ENCODE measurements around the gene TBRG1. TPM values are rescaled to one million over a fixed set of nuclear protein-coding genes. Genes with fewer than 3 reads are reported as not detected.

The TBRG1 gene
- total and polyA plus RNA-seq, 2 experiments from 2014 or later, result 24.8 to 56.6 TPM

DNA sequence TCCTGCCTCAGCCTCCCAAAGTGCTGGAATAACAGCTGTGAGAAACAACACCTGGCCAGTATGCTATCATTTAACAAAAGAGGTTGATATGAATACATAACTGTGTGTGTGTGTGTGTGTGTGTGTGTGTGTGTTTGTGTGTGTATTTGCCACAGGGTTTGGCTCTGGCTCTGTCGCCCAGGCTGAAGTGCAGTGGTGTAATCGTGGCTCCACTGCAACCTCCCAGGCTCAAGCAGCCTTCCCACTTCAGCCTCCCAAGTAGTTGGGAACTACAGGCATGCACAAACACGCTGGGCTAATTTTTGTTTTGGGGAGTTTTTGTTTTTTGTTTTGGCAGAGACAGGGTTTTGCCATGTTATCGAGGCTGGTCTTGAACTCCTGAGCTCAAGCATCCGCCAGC lies 55.8 kb downstream of the TBRG1 start (continued):
- TF ChIP-seq, protein P1, sequence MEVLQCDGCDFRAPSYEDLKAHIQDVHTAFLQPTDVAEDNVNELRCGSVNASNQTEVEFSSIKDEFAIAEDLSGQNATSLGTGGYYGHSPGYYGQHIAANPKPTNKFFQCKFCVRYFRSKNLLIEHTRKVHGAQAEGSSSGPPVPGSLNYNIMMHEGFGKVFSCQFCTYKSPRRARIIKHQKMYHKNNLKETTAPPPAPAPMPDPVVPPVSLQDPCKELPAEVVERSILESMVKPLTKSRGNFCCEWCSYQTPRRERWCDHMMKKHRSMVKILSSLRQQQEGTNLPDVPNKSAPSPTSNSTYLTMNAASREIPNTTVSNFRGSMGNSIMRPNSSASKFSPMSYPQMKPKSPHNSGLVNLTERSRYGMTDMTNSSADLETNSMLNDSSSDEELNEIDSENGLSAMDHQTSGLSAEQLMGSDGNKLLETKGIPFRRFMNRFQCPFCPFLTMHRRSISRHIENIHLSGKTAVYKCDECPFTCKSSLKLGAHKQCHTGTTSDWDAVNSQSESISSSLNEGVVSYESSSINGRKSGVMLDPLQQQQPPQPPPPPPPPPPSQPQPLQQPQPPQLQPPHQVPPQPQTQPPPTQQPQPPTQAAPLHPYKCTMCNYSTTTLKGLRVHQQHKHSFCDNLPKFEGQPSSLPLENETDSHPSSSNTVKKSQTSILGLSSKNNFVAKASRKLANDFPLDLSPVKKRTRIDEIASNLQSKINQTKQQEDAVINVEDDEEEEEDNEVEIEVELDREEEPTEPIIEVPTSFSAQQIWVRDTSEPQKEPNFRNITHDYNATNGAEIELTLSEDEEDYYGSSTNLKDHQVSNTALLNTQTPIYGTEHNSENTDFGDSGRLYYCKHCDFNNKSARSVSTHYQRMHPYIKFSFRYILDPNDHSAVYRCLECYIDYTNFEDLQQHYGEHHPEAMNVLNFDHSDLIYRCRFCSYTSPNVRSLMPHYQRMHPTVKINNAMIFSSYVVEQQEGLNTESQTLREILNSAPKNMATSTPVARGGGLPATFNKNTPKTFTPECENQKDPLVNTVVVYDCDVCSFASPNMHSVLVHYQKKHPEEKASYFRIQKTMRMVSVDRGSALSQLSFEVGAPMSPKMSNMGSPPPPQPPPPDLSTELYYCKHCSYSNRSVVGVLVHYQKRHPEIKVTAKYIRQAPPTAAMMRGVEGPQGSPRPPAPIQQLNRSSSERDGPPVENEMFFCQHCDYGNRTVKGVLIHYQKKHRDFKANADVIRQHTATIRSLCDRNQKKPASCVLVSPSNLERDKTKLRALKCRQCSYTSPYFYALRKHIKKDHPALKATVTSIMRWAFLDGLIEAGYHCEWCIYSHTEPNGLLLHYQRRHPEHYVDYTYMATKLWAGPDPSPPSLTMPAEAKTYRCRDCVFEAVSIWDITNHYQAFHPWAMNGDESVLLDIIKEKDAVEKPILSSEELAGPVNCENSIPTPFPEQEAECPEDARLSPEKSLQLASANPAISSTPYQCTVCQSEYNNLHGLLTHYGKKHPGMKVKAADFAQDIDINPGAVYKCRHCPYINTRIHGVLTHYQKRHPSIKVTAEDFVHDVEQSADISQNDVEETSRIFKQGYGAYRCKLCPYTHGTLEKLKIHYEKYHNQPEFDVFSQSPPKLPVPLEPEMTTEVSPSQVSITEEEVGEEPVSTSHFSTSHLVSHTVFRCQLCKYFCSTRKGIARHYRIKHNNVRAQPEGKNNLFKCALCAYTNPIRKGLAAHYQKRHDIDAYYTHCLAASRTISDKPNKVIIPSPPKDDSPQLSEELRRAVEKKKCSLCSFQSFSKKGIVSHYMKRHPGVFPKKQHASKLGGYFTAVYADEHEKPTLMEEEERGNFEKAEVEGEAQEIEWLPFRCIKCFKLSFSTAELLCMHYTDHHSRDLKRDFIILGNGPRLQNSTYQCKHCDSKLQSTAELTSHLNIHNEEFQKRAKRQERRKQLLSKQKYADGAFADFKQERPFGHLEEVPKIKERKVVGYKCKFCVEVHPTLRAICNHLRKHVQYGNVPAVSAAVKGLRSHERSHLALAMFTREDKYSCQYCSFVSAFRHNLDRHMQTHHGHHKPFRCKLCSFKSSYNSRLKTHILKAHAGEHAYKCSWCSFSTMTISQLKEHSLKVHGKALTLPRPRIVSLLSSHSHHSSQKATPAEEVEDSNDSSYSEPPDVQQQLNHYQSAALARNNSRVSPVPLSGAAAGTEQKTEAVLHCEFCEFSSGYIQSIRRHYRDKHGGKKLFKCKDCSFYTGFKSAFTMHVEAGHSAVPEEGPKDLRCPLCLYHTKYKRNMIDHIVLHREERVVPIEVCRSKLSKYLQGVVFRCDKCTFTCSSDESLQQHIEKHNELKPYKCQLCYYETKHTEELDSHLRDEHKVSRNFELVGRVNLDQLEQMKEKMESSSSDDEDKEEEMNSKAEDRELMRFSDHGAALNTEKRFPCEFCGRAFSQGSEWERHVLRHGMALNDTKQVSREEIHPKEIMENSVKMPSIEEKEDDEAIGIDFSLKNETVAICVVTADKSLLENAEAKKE (CRISPR knock-in tag; IDR thresholded peaks at IDR 0.05), result no peak

DNA sequence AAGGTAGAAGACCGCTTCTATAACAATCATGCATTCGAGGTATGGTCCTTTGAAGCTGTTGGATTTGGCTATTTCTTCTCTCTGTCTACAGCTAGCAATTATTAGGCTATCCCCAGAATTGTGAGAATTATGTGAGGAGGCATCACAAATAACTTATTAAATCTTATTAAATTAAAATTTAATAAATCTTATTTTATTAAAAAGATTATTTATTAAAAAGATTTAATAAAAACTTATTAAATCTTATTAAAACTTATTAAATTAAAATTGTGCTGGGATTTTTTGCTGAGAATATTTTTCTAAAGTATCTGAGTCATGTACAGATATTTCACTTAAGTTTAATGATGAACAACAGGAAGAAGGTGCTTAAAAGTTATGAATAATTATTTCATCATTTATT lies 58.8 kb downstream of the TBRG1 start:
- Histone ChIP-seq H3K4me2 (no peak overlapping the region), H3K27ac (ENCODE audit: low read depth) (no peak overlapping the region), H3K36me3 (ENCODE audit: insufficient read depth) (no peaks in the 10 kb centered on the region), H4K20me1 (replicated peaks; ENCODE audit: insufficient read depth) (no peaks in the 10 kb centered on the region), H3F3A (replicated peaks; ENCODE audit: low read depth) (no peaks in the 10 kb centered on the region), H3K79me2 (replicated peaks; ENCODE audit: insufficient read depth) (no peaks in the 10 kb centered on the region), H2AFZ (no peak overlapping the region), H3K27me3 (ENCODE audit: insufficient read depth) (no peaks in the 10 kb centered on the region), H3K4me3 (no peak overlapping the region), H3K9me2 (ENCODE audit: insufficient read depth) (no peaks in the 10 kb centered on the region), H3K4me1 (ENCODE audit: insufficient read depth) (no peaks in the 10 kb centered on the region)
- no peaks in the 10 kb centered on the region; the same call in 2 of the 3 replicates for H3K4me1 Mint-ChIP-seq
- H3K36me3 Mint-ChIP-seq (ENCODE audit: low read depth), result peaks cover 12% of the 10 kb centered on the region; the same call in 2 of the 3 replicates
- no peak for DNase-seq (ENCODE audit: low spot score)
- H3K4me3 Mint-ChIP-seq, result no peak overlapping the region
- no peak for ATAC-seq
- H3K27me3 Mint-ChIP-seq (ENCODE audit: insufficient read depth, low read depth, poor library complexity), result peaks cover 6% of the 10 kb centered on the region
- H3K27ac Mint-ChIP-seq, result no peak overlapping the region
- peaks cover 32% of the 10 kb centered on the region for H3K9me3 Mint-ChIP-seq
- TF ChIP-seq, protein P1 (CRISPR knock-in tag; IDR thresholded peaks at IDR 0.05), result no peak
- TF ChIP-seq, protein P2, sequence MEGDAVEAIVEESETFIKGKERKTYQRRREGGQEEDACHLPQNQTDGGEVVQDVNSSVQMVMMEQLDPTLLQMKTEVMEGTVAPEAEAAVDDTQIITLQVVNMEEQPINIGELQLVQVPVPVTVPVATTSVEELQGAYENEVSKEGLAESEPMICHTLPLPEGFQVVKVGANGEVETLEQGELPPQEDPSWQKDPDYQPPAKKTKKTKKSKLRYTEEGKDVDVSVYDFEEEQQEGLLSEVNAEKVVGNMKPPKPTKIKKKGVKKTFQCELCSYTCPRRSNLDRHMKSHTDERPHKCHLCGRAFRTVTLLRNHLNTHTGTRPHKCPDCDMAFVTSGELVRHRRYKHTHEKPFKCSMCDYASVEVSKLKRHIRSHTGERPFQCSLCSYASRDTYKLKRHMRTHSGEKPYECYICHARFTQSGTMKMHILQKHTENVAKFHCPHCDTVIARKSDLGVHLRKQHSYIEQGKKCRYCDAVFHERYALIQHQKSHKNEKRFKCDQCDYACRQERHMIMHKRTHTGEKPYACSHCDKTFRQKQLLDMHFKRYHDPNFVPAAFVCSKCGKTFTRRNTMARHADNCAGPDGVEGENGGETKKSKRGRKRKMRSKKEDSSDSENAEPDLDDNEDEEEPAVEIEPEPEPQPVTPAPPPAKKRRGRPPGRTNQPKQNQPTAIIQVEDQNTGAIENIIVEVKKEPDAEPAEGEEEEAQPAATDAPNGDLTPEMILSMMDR (conservative IDR thresholded peaks at IDR 0.05; ENCODE audit: low read depth in 2 of 2), result no peak
- TF ChIP-seq, protein P3, sequence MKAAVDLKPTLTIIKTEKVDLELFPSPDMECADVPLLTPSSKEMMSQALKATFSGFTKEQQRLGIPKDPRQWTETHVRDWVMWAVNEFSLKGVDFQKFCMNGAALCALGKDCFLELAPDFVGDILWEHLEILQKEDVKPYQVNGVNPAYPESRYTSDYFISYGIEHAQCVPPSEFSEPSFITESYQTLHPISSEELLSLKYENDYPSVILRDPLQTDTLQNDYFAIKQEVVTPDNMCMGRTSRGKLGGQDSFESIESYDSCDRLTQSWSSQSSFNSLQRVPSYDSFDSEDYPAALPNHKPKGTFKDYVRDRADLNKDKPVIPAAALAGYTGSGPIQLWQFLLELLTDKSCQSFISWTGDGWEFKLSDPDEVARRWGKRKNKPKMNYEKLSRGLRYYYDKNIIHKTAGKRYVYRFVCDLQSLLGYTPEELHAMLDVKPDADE (IDR thresholded peaks at IDR 0.05), result no peak
- TF ChIP-seq CREB1 (CRISPR knock-in tag; IDR thresholded peaks at IDR 0.05; ENCODE audit: low read depth), result no peak
- no peak for TF ChIP-seq ZNF114 (CRISPR knock-in tag; IDR thresholded peaks at IDR 0.05)
- TF ChIP-seq ZNF331 (CRISPR knock-in tag; IDR thresholded peaks at IDR 0.05; ENCODE audit: low read depth), result no peak
- no peak for TF ChIP-seq NANOG (IDR thresholded peaks at IDR 0.05; ENCODE audit: borderline replicate concordance)

Measured in GM23338 (cell line).